Measurements from ENCODE around the gene PGAP6. TPM values are rescaled to one million over a fixed set of nuclear protein-coding genes. Genes with fewer than 3 reads are reported as not detected.

Gene PGAP6
- total RNA-seq, 2 donors from 2014 or later: 27.3 to 33.5 TPM

DNA sequence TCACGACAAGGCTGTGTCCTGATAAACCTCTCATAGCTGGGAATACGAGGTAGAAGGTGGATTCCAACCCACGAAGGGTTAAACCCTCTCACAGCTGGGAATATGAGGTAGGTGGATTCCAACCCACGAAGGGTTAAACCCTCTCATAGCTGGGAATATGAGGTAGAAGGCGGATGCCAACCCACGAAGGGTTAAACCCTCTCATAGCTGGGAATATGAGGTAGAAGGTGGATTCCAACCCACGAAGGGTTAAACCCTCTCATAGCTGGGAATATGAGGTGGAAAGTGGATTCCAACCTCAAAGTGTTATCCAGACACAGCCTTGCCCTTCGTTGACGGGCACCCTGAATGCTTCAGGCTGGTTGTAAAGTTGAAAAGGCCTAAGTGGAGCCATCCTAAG lies 60.2 kb downstream of the PGAP6 start:
- intact Hi-C loops (cut with DNase I): no loop called here
- DNase-seq: no peak
- ATAC-seq: no peak

Other genes starting within 250 kb of the PGAP6 start
- gene NPRL3, start 243.3 kb downstream of the PGAP6 start, total RNA-seq: 10 to 100 TPM; 18.3 to 18.7 TPM
- under 1 TPM in 1 of 2 donors, not detected in 1; 0.32 TPM for gene HBZ, start 229.3 kb downstream of the PGAP6 start, total RNA-seq
- not detected for gene HBM, start 216.0 kb downstream of the PGAP6 start, total RNA-seq
- gene HBA2, start 209.1 kb downstream of the PGAP6 start, total RNA-seq: 100 to 1,000 TPM in 1 of 2 donors, 10 to 100 TPM in 1; 50.7 to 136 TPM
- gene HBA1, start 205.3 kb downstream of the PGAP6 start, total RNA-seq: 100 to 1,000 TPM in 1 of 2 donors, 10 to 100 TPM in 1; 62.0 to 232 TPM
- gene HBQ1, start 201.5 kb downstream of the PGAP6 start, total RNA-seq: not detected
- 10 to 100 TPM; 28.2 to 32.9 TPM for gene LUC7L, start 152.5 kb downstream of the PGAP6 start, total RNA-seq
- 100 to 1,000 TPM; 119 to 160 TPM for gene FAM234A, start 147.2 kb downstream of the PGAP6 start, total RNA-seq
- 10 to 100 TPM; 14.8 to 15.3 TPM for gene RGS11, start 106.0 kb downstream of the PGAP6 start, total RNA-seq
- gene ARHGDIG, start 101.4 kb downstream of the PGAP6 start, total RNA-seq: 1 to 10 TPM; 4.9 to 5.1 TPM
- gene PDIA2, start 98.8 kb downstream of the PGAP6 start, total RNA-seq: 1 to 10 TPM; 2.4 to 3.6 TPM
- 10 to 100 TPM; 10.9 to 12.3 TPM for gene AXIN1, start 29.3 kb downstream of the PGAP6 start, total RNA-seq
- gene MRPL28, start 11.4 kb downstream of the PGAP6 start, total RNA-seq: 10 to 100 TPM; 63.2 to 63.4 TPM
- 10 to 100 TPM; 45.3 to 71.1 TPM for gene NME4, start 15.2 kb upstream of the PGAP6 start, total RNA-seq
- 10 to 100 TPM in 1 of 2 donors, 1 to 10 TPM in 1; 8.9 to 15.9 TPM for gene DECR2, start 19.9 kb upstream of the PGAP6 start, total RNA-seq
- gene RAB11FIP3, start 43.7 kb upstream of the PGAP6 start, total RNA-seq: 10 to 100 TPM; 24.2 to 38.1 TPM
- gene CAPN15, start 145.7 kb upstream of the PGAP6 start, total RNA-seq: 10 to 100 TPM; 19.2 to 25.8 TPM
- gene PRR35, start 178.4 kb upstream of the PGAP6 start, total RNA-seq: not detected
- gene NHLRC4, start 185.0 kb upstream of the PGAP6 start, total RNA-seq: under 1 TPM; 0.10 to 0.97 TPM
- 10 to 100 TPM; 19.1 to 21.3 TPM for gene PIGQ, start 188.0 kb upstream of the PGAP6 start, total RNA-seq
- 10 to 100 TPM in 1 of 2 donors, 1 to 10 TPM in 1; 9.9 to 13.5 TPM for gene RAB40C, start 208.1 kb upstream of the PGAP6 start, total RNA-seq
- under 1 TPM; 0.21 to 0.50 TPM for gene WFIKKN1, start 249.0 kb upstream of the PGAP6 start, total RNA-seq

Measured in left cardiac atrium (tissue), 4 donors.